HG02885 (cell line): ENCODE results near the gene ATE1.
"Not testable (repeated sequence)": the region's sequence is repeated elsewhere in the genome, so short reads cannot be mapped to it uniquely, and the experiment has no call there.

Source experiments
- ATAC-seq: cut with Tn5 transposase; IDR thresholded peaks from one replicate; pipeline ENCODE4 v1.9.1; 2021; ENCODE audit warnings: mild to moderate bottlenecking; ENCODE audit not compliant: unreplicated experiment, poor library complexity

The ATE1 gene

GRCh38 chr10:121800146-121800545 is 127.7 kb downstream of the ATE1 start:
- ATAC-seq: no peak

- no peak for ATAC-seq
These were observed 130.3 kb downstream of the ATE1 start for GRCh38 chr10:121797490-121797889.

- no peak for ATAC-seq
These were observed 131.5 kb downstream of the ATE1 start for GRCh38 chr10:121796342-121796741.

- ATAC-seq: no peak
These were observed 135.6 kb downstream of the ATE1 start for GRCh38 chr10:121792198-121792597.

- no peak for ATAC-seq
These were observed 136.1 kb downstream of the ATE1 start for GRCh38 chr10:121791761-121792160.

GRCh38 chr10:121788717-121789116 is 139.1 kb downstream of the ATE1 start:
- ATAC-seq: no peak

GRCh38 chr10:121788115-121788514 is 139.7 kb downstream of the ATE1 start:
- no peak for ATAC-seq

GRCh38 chr10:121787169-121787568 is 140.7 kb downstream of the ATE1 start:
- no peak for ATAC-seq

GRCh38 chr10:121783782-121784372 is 144.0 kb downstream of the ATE1 start:
- ATAC-seq: no peak

- no peak for ATAC-seq
These were observed 146.7 kb downstream of the ATE1 start for GRCh38 chr10:121781101-121781500.

- ATAC-seq: no peak
These were observed 153.0 kb downstream of the ATE1 start for GRCh38 chr10:121774813-121775212.

GRCh38 chr10:121774404-121774803 is 153.4 kb downstream of the ATE1 start:
- ATAC-seq: no peak

GRCh38 chr10:121772884-121773283 is 154.9 kb downstream of the ATE1 start:
- ATAC-seq: no peak

- ATAC-seq: no peak
These were observed 155.4 kb downstream of the ATE1 start for GRCh38 chr10:121772406-121772805.

GRCh38 chr10:121771966-121772365 is 155.9 kb downstream of the ATE1 start:
- no peak for ATAC-seq

- ATAC-seq: no peak
These were observed 161.4 kb downstream of the ATE1 start for GRCh38 chr10:121766426-121766825.

GRCh38 chr10:121765204-121765603 is 162.6 kb downstream of the ATE1 start:
- no peak for ATAC-seq

- ATAC-seq: no peak
These were observed 163.4 kb downstream of the ATE1 start for GRCh38 chr10:121764233-121764942.

- not testable (repeated sequence) for ATAC-seq
These were observed 170.6 kb downstream of the ATE1 start for GRCh38 chr10:121757241-121757640.

GRCh38 chr10:121755496-121755895 is 172.3 kb downstream of the ATE1 start:
- ATAC-seq: not testable (repeated sequence)

- peak; percentile 21 for ATAC-seq
These were observed 173.2 kb downstream of the ATE1 start for GRCh38 chr10:121754666-121755065.
